HEK293T (cell line): ENCODE data around the gene PPP2R3C.

Source experiments
- BHLHE40 ChIP-seq: fragments of 450-650 bp; IDR thresholded peaks from 2 replicates; pipeline ENCODE4 v1.6.1; 2016; ENCODE audit warnings: mild to moderate bottlenecking, moderate library complexity, borderline replicate concordance
- FOXA1 ChIP-seq: fragments of 450-650 bp; IDR thresholded peaks from 2 replicates; pipeline ENCODE4 v1.6.1; 2016; ENCODE audit warnings: mild to moderate bottlenecking
- FOXM1 ChIP-seq: fragments of 450-650 bp; IDR thresholded peaks from 2 replicates; pipeline ENCODE4 v1.6.1; 2017; ENCODE audit warnings: mild to moderate bottlenecking, borderline replicate concordance
- LEF1 ChIP-seq: fragments of 450-650 bp; IDR thresholded peaks from 2 replicates; pipeline ENCODE4 v1.6.1; 2017; ENCODE audit warnings: mild to moderate bottlenecking, borderline replicate concordance
- NFRKB ChIP-seq: fragments of 450-650 bp; IDR thresholded peaks from 2 replicates; pipeline ENCODE4 v1.6.1; 2016; ENCODE audit warnings: mild to moderate bottlenecking, moderate library complexity
- ZNF384 ChIP-seq: fragments of 450-650 bp; IDR thresholded peaks from 2 replicates; pipeline ENCODE4 v1.6.1; 2016

GRCh38 chr14:35116242-35116641 lies 5.5 kb downstream of the PPP2R3C start:
- TF ChIP-seq NFRKB, result no peak
- TF ChIP-seq LEF1, result no peak
- TF ChIP-seq FOXA1, result no peak
- no peak for TF ChIP-seq FOXM1
- TF ChIP-seq BHLHE40, result no peak
- TF ChIP-seq ZNF384, result no peak
